NCI-H1417 (cell line): Measurements from ENCODE around the gene ANGPTL2.

ENCODE experiments used
- DNase-seq, 3 experiments: peaks; one replicate each; lab custom pipeline; 2025; lab: John Stamatoyannopoulos, UW

The ANGPTL2 gene

DNA sequence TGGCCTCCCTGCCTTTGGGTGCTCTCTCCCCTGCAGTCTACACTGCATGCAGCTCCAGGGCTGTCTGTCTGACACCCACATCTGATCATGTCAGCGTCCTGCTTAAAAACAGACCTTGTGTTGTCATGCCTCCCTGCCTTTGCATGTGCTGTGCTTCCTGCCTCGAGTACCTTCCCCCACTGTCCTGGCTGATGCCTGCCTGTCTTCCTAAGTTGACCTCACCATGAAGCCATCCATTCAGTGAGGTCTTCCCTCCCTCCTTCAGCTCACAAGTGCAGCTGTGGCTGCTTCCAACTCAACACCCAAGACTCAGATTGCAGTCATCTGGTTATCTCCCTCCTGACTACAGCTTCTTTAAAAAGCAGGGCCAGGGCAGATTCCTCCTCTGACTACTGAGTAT lies 5.5 kb downstream of the ANGPTL2 start:
- DNase-seq, result no peak

DNA sequence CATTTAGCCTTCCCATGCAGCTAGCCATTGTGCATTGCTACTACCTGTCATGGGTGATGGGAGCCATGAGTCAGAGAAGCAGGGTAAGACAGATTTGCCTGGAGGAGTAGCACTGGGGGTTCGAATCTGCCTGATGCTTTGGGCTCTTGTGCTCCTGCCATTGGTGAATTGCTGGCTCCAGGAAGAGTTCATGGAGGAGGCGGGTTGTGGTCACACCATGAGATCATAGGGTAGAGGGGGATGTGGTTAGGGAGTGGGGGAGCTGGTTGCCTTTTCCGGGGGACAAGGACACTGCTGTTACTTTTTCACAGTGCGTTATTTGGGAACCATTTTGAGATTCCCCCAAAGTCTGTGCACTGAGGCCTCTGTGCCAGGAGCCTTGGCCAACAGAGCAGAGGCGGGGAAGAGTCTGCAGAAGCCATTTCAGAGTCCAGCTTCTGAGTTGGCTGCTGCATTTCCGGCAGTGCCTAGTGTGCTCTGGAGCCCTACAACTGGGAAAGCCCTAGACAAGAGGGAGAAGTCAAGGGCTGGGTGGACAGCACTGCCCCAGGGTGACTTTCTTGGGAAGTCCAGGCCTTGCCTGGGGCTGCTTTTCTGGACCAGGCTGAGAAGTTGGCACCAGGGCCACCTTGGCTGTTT lies 6.2 kb downstream of the ANGPTL2 start:
- DNase-seq, result no peak

DNA sequence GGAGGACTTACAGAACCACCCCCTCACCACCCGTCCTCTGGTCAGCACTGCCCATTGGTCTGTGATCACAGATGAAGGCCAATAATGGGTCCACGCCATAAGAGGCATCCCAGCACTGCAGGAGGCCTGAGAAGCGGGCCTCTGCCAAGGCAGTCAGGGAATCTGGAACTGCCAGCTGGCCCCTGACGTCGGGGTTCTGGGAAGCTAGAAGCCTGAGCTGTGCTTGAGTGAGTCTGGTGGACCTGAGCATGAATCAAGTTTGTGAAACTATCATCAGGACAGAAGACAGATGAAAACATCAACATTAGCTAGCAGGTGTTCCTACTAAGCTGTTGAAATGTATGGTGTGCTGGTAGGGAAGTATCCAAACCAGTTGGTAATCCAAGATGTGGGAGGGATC lies 7.8 kb downstream of the ANGPTL2 start:
- DNase-seq, result no peak

DNA sequence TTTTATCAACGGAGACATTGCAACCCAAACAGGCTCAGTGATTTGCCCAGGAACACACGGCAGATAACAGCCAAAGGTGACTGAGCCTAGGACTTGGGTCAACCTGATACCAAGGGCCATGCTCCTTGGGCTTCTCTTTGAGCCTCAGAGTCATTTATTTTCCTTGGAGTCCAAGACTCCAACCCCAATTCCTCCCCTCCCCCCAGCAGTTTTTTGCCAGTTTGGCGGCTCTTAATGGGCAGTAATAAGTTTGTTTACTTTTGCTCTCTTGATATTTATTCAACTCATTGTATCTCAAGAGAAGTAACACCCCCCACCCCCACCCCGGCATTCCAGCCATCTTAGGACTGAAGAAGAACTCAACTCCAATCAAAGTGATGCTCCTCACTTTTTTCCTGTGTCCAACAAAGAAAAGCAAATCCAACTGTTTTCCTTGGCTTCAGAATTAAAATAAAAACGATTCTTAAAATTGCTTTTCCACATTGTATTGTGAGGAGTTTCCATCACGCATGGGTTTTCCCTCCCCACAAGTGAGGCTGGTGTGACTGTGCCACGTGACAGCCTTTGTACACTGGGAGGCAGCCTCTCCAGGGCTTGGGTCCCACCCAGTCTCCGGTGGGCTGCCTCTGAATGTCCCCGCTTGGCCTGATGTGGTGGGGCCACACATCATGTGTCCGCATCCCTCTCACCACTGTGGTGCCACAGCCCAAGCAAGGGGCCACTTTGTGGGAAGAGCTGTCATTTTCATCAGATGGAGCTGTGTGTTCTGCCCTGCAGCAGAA lies 9.1 kb downstream of the ANGPTL2 start:
- DNase-seq, result peak in 1 of 3 experiments; percentile 28

DNA sequence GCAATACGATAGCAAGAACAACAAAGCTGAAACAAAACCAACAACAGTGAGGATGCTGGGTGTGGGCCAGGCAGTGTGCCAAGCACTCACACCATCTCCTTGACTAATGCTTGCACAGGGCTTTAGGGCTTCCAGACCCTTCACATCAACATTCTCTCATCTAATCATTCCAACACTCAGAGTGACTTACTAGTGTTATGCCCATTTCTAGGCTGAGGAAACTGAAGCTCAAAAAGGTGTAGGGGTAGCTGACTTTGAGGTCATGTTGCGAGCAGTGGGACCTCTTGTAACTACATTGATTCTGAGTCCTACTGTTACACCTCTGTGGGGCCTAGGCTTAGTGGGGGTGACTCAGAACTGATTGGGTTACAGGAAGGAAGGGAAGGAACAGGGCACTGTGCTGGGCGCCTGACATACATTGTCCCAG lies 9.7 kb downstream of the ANGPTL2 start:
- DNase-seq, result peak in 1 of 3 experiments; percentile 17

DNA sequence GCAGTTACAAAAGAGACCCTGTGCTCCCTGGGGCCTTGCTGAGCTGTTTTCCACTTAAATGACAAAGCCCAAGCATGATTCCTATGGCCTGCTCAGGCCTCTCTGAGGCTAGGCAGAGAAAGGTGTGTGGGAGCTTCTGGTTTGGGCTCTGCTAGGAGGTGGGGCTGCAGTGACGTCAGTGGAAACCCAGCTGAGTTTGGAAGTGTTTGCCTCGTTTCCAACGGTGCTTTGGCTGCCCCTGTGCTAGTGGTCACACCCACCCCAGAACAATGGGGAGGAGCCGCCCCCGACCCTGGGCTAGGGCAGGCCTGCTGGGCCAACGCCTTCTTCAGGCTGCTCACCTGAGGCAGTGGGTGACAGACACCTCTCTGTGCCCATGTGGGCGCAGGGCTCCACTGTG lies 10.4 kb downstream of the ANGPTL2 start:
- peak in 2 of 3 experiments; percentile 22 to 45 for DNase-seq

DNA sequence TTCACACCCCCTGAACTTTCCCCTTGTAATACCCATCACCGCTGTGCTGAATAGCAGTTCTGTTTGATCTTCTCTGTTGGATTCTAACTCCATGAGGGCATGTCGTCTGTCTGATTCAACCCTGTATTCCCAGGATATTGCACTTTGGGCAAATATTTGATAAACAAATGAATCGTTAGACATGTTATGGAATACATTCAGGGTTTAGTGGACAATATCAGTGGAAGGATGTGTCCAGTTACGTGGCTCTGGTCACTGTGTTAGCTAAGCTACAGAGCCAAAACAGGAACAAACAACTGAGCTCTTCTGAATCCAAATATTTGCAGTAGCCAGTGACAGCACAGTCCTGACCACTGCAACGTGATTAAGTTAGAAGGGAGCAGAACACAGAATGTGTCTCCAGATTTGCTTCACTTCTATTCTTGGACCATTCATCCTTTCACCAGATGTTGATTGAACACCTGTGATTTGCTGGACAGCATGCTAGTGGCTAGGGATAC lies 13.2 kb downstream of the ANGPTL2 start:
- no peak for DNase-seq

DNA sequence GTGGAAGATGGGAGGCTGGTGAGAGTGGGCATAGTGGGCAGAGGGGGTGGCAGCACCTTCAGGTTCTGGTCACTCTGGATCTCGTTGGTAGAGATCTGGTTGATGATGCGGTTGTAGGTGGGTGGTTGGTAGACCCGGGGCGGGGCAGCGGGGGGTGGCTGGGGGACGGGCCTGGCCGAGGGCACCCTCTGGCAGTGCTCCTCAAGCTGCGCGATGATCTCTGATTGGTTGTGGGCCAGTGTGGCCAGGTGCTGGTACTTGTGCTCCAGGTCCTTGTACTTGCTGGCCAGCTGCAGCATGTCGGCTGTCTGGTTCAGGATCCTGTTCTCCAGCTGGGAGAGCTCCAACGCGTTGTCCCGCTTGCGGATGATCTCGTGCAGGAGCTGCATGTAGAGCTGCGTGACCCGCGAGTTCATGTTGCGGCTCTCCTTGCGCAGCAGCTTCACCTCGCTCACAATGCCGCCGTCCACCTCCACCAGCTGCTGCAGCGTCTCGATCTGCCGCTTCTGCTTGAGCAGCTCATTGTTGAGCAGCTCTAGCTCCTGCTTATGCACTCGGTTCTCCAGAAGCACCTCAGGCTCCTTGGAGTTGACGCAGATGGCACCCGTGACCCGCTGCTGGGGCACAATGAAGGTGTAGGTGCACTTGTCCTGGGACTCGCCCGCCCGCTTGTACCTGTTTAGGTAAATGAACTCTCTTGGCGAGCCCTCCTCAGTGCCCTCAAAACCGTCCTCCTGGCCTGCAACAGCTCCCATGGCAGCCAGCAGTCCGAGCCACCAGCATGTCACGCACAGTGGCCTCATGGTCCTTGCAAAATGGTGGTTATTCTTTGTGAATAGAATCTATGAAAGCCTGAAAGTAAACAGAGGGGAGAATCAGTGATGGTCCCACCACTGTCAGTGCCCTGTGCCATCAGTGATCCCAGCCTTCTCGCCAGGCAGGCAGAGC lies 14.2 kb downstream of the ANGPTL2 start:
- DNase-seq, result no peak

DNA sequence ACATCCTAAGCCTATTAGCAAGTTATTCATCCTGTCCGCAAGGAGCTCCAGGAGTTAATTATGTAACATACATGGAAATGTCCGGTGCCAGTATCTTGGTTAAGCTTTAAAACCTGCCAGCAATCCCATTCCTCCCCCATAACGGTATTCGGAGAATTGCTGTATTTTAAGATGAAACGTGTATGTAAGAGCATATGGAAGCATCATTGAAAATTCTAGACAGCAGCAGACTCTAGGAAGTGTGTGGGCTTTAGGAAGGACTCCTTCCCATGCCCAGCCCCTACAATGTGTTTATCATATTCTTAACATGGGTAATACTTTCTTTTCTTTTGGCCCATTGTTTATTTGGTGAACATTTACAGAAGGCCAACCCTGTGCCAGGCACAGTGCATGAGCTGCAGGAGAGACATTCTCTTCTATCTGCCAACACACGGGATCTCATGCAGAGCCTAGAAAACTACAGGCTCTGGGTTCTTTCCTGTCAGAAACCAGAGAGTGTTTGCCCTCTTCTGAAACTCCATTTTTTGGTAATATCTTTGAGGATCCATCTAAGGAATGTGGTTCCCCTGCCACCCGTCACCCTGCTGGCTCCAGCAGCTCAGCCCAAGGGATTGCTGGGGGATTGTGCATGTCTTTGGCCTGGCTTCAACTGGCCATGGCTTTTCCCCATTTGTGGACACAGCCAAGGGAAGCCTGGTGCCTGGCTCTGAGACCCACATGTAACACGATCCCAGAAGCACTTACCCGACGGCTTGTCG lies 15.1 kb downstream of the ANGPTL2 start:
- DNase-seq, result no peak

DNA sequence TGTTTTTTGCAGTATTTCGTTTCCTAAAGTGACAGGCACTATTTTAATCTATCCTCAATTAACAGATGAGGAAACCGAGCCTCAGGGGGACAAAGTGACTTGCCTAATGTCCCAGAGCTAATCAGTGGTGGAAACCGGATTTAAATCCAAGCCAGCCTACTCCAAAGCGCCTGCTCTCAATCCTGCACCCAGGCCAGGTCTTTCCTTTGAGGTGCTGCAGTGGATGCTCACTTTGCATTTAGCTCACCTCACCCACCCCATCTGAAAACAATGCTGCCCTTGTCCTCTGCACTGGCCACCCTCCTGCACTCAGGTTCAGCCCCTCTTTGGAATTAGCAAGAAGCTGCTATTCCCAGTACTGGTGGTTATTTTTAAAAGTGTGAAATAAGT lies 16.0 kb downstream of the ANGPTL2 start:
- no peak for DNase-seq

DNA sequence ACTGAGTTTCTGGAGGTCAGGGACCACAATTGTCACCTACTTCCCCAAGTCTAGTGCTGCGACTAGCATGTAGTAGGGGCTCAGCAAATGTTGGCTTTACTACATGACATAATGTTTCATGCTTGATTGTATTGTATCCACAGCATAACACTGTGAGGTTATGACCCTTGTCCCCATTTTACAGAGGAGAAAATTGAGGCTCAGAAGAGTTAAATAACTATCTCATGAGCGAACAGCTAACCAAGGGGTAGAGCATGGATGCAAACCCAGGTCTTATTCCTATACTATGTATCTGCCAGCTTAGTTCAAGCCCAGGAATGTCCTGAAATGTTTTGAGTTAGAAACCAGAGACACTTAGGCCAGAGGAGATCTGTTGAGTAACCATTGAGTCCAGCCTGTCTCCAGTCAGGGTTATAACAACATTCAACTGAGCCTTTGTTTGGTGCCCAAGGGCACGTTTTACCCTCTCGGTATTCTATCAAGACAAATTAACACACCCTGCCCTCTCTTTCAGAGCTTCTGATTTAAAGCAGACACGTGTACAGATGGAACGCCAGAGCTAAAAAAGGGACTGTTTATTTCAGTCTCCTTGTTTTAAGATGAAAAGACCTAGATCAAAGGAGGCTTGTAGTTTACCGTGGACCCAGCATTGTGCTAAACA lies 16.5 kb downstream of the ANGPTL2 start:
- no peak for DNase-seq

DNA sequence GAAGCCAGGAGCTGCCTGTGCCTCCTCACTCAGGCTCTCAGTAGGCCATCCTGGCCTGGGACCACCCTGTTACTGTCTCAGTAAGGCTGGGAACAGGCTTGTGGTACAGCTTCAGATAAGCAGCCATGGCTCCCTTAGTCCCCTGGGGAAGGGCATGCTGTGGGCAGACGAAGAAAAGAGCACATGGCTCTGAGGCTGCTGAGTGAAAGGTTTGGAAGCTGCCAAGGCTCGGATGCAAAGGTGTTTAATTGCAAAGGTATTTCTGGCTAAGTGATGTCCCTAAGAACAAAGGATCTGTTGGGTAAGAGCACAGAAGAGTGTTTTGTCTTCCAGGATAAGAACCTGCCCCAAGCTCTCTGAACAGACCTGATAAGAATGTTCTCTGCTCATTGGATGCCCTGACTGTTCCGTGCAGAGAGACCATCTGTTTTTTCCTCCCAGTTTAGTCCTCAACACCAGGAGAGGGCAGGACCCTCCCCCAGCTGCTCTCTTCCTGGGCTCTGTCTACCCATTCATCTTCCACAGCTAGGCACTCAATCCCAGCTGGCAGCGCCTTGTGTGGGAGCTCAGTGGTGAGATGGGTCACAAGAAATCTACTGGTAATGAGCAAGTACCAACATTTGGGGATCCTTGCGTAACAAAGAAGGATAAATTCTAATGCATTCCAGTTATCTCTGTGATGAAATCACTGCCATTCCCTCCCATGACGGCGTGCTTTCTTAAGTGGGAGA lies 17.7 kb downstream of the ANGPTL2 start:
- DNase-seq, result no peak

DNA sequence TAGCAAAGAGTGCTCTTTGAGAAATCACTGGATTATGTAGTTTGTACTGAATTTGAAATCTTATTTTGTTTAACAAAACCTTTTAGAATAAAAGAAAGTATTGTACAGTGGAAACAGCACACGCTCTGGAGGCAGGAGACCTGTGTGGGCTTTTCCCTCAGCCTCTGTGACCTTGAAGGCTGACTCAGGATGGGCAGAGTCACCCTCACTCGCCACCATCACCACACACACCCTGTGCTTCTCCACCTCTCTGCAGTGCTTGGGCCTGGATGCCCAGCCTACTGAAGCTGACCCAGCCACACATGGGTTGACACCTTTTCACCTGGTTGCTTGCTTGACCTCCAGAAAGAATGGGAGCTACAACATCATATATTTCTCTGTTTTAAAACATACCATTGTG lies 19.6 kb downstream of the ANGPTL2 start:
- no peak for DNase-seq

DNA sequence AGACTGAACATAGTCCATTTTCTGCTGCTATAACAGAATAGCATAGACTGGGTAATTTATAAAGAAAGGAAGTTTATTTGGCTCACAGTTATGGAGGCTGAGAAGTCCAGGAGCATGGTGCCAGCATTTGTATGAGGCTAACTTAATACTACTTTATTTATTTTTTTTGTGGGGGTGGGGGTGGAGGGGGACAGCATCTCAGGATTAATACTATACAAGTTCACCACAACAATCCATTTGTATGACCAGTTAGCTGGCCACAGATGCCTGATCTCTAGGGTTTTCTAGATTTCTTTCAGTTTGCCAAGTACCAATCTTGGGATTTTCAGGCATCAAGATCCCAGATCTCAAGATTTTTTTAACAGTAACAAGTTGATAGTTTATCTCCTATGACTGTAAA lies 20.3 kb downstream of the ANGPTL2 start:
- DNase-seq, result no peak

DNA sequence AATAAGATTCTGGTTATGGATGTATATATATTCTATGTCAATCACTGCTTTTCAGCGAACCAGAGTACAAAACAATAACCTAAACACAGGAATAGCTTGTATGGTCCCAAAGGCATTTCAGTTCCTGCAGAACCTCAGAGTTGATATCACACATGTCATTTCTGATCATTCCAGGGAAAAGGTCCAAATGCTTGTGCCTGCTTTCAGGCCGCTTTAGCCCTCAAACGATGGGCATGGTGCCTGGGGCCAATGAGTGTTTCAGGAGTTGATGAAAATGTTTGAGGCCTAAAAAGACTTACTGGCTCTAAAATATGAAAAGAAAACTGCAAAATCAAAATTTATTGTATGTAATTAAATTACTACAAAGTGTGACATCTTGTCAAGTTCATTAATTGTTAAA lies 22.8 kb downstream of the ANGPTL2 start:
- DNase-seq, result no peak

DNA sequence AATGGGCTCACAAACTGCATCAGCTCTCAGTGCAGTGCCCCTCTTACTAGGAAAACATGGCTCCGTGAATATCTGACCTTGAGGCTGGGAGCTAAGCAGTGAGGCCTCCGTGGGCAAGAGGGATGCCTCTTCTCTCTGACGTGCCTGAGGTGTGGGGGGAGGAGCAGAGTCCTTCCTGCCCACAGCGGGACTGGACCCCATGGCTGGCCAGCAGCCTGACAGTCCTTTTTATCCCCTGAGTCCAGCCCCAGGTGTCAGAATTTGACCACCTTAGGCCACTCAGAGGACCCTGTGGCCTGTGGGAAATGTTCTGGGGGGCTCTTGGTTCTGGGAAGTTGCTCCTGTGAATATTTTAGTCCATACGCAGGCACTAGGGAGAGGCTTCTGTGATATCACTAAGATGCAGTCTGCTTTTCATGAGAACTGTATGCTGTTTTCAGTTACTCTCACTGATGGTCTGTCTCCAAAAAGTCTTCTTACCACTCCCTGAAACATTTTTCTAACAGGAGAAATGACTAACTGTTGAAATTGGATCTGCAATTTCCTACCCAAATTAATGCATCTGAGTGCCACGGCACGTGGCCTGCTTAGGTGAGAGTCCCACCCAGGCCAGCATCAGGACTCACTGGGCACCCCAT lies 23.4 kb downstream of the ANGPTL2 start:
- no peak for DNase-seq

DNA sequence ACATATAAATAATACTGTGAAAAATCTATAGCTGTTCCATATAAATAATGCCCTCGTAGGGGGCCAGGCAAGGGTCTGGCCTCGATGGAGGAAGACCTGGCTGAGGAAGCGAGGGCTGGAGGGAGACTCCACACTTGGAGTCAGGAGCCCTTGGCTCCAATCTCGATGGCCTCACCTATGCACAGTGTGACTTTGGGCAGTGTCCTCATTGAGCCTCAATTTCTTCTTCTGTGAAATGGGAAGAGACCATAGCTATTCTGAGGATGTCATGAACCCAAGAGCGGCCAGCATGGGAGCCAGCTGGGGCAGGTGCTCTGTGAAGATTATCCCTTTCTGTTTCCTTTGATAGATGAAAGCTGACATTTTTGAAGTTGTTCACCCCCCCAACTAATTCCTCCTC lies 24.8 kb downstream of the ANGPTL2 start:
- no peak for DNase-seq

DNA sequence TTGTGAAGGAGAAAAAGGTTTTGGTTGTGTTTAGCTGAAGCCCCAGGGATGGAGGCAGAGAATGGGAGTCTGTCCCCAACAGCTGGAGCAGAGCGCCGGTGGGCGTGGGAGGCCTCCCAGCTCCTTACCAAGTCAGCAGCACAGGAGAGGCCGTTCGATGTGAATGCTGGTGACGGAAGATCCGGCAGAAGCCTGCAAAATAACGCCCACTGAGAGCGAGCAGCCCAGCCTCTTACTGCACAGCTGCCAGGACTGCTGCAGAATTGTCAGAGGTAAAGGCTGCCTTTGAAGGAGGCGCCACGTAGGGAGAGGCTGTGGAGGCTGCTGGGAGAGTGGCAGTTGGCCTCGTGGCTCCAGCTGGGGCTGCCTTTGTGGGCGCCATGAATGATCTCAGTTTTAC lies 26.2 kb downstream of the ANGPTL2 start:
- DNase-seq, result no peak

DNA sequence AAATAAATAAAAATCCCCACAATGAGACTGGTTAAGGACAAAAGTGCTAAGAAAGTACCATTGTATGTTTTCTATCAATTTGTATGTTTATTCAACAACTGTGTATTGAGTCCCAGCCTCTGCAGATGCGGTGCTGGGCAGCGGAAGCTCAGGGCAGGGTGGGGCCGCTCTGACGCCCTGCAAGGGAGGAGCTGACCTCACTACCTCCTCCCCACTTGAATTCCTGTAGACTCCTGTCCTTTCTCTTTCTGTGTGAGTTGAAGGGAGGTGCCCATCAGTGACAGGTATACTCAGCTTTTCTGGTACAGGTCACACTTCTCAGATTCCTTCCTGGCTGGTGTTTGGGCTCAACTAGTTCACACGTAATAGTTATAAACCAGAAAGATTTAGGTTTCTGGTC lies 27.0 kb downstream of the ANGPTL2 start:
- no peak for DNase-seq
